GM21447 (cell line): ENCODE results near the gene WDR54.
"Not testable (repeated sequence)": the region's sequence is repeated elsewhere in the genome, so short reads cannot be mapped to it uniquely, and the experiment has no call there.

Source experiments
- ATAC-seq: cut with Tn5 transposase; IDR thresholded peaks from one replicate; pipeline ENCODE4 v1.9.1; 2021; ENCODE audit not compliant: unreplicated experiment

Gene WDR54

DNA sequence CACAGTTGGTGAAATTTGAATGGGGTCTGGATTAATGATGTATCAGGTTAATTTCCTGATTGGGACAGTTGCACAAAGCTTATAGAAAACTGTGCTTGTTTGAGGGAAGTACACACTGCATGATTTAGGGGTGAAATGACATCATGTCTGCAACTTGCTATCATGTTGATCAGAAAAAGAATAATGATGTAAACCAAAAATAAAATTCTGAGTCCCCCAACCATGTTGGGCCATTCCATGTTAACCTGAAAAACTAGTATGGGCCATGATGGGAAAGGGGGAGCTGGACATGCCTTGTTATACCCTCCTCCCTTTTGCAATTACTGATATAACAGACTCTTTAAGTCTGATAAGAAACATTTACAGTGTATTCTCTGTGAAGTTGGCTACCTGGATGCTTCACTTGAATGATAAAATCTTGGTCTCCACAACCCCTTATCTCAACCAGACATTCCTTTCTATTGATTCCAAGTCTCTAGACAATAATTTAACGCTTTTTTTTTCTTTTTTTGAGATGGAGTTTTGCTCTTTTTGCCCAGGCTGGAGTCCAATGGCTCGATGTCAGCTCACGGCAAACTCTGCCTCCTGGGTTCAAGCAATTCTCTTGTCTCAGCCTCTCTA lies 29.1 kb downstream of the WDR54 start:
- ATAC-seq, result no peak

DNA sequence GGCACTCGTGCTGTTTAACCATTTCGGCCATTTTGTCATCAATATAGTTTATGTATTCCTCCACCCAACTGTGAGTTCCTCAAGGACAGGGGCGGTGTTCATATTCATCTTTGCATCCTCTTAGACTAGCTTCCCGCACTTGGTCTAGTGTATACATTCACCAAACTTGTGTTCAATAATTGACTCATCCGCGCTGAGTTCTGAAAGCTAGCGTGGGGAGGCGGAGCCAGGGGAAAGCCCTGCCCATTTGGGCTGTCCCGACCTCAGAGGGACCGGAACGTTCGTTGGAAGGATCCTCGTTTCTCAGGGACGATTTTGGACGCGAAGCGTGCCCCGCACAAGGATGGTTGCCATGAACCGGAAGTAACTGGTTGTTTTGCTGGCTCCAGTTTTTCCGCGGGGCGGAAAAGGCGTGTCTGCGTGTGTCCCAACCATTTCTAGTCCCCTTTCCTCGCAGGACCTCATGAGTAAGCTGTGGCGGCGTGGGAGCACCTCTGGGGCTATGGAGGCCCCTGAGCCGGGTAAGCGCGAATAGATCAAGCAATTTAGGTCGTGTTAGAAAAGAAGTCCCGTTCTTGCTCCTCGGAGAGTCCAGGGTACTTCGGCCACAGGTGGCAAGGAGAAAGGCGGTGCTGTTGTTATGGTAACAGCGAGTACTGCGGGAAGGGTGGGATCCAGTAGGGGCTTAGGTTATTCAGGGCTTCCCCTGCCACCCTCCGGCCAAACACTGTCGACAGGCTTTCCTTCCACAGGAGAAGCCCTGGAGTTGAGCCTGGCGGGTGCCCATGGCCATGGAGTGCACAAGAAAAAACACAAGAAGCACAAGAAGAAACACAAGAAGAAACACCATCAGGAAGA lies 33.4 kb downstream of the WDR54 start, which contains the start of gene INO80B:
TSS of gene INO80B (plus strand) at position 434 of the 858 bp plus-strand sequence. CDS start at position 464, 30 bp downstream.
- ATAC-seq, result peak; percentile 38

DNA sequence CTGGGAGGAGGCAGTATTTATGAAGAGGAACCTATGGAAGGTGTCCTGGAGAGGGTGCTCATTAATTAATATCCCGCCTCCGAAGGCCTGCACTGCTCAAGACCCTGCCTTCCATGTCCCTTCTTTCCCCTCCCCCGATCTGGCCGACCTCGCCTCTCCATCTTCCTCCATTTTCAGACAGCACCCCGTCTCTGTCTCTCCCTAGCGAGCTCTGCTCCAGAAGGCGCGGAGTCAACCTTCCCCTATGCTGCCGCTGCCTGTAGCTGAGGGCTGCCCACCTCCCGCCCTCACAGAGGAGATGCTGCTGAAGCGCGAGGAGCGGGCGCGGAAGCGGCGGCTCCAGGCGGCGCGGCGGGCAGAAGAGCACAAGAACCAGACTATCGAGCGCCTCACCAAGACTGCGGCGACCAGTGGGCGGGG lies 35.6 kb downstream of the WDR54 start:
- no peak for ATAC-seq

DNA sequence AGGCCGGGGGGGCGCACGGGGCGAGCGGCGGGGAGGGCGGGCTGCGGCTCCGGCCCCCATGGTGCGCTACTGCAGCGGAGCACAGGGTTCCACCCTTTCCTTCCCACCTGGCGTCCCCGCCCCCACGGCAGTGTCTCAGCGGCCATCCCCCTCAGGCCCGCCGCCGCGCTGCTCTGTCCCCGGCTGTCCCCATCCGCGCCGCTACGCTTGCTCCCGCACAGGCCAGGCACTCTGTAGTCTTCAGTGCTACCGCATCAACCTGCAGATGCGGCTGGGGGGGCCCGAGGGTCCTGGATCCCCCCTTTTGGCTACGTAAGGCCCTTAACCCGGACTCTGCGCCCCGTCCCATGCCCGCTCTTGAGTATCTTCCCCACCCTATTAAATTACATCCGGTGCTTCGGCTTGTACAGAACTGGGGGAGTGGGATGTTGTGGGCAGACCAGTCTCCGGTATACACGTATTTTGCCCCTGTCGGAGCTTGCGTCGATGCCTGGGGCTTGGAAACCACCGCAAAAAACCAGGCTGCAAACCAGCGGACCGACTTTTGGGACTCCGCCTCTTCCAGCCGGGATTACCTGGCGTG lies 36.1 kb downstream of the WDR54 start:
- ATAC-seq, result peak; percentile 30

DNA sequence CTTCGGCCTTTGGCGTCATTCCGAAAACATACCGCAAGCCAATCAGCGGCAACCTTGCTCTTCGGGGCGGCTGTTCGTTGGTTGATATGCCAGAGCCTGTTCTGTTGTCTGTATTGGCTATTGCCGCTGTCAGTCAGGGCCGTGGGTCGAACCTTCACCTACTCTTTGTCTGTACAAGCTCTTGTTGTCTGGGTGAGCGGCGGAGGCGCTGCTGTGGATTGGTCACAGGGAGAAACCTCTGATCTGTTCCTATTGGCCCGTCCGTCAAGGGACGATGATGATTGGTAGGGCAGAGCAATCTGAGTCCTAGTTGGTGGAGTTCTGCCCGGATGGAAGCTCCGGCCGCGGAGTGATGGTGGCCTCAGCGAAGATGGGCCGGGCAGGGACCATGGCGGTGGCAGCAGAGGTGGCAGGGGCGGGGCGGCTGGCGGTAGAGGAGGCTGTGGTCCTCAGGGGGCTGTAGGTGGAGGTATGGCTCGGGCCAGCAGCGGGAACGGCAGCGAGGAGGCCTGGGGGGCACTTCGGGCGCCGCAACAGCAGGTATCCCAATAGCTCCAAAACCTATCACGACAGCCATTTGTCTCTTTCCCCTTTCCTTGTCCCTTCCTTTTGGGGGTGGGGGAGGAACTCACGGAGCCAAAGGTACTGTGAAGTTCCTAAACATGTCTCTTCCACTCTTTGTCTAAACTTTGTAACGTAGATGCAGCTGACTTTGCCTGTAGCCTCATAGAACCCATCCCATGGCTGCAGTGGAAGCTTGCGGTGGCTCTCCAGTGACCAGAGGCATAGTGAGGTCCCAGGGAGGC lies 36.8 kb downstream of the WDR54 start, which contains the start of gene WBP1:
TSS of gene WBP1 (plus strand) at position 307 of the 806 bp plus-strand sequence. CDS start at position 472, 165 bp downstream.
- peak; percentile 86 for ATAC-seq

DNA sequence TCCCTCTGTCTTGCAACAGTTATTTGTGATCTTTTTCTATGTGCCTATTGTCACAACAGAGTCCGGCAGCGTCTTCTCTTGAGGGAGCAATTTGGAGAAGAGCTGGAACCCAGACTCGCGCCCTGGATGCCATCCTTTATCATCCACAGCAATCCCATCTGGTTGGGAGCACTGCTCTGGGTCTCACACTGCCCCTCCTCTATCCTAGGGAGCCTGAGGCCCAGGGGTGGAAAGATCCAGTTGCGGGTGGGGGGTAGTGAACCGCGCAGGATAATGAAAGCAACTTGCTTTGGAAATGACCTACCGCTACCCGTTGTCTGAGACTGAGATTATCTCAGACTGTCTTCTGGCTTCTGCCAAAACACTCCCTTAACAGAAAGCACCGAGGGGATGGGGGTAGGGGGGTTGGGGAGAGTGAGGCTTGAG lies 37.4 kb downstream of the WDR54 start:
- no peak for ATAC-seq

DNA sequence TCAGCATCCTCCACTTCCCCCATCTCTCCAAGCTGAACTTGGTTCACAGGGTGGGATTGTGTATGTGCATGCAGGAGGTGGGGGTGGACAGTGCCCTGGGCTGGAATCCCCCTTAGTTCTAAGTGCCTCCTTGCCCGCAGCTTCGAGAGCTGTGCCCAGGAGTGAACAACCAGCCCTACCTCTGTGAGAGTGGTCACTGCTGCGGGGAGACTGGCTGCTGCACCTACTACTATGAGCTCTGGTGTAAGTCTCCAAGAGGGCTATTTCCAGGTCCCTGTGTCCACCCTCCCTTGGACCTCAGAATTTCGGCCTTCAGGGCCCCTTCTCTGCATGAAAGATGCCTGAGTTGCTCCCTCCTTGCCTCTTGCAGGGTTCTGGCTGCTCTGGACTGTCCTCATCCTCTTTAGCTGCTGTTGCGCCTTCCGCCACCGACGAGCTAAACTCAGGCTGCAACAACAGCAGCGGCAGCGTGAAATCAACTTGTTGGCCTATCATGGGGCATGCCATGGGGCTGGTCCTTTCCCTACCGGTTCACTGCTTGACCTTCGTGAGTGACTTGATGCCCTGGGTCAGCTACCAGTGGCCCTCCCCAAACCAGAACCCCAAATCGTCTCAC lies 38.1 kb downstream of the WDR54 start:
- not testable (repeated sequence) for ATAC-seq

DNA sequence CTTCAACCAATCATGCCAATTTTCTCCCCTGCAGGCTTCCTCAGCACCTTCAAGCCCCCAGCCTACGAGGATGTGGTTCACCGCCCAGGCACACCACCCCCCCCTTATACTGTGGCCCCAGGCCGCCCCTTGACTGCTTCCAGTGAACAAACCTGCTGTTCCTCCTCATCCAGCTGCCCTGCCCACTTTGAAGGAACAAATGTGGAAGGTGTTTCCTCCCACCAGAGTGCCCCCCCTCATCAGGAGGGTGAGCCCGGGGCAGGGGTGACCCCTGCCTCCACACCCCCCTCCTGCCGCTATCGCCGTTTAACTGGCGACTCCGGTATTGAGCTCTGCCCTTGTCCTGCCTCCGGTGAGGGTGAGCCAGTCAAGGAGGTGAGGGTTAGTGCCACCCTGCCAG lies 38.7 kb downstream of the WDR54 start:
- not testable (repeated sequence) for ATAC-seq

DNA sequence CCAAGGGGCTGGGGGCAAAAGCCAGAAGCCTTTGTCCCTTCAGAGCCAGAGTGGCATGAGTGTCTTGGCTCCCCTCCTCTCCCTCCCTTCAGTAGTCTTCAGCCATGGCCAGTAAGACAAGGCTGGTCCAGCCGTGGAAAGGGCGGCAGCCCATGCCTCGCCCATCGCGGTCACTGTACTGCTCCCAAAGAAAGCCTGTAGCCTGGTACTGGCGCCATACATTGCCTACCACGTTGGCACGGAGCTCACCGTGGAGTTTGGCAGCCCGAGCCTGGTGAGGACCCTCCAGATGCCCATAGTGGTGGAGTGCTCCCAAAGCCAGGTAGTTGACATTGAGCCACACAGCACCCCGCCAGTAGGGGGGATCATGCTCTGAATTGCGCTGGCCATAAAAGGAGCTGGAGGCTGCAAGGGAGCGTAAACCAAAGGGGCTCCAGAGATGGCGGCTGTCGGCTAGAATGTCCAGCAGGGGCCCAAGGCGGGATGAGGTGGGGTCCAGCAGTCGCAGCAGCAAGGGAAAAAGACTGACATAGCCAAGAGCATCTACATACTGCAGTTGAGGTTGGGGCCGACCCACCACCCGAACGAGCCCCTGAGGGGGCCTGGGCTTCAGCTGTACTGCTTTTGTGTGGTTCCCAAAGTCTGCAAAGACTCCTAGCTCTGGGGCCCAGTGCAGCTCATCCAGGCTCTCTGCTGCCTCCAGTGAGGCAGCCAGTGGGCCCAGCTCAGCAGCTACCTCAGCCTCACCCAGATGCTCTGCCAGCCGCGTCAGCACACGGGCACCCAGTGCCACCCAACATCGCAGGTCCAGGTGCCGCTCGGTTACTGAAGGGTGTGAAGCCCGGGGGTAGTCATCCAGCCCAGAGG lies 39.9 kb downstream of the WDR54 start:
- ATAC-seq, result no peak

DNA sequence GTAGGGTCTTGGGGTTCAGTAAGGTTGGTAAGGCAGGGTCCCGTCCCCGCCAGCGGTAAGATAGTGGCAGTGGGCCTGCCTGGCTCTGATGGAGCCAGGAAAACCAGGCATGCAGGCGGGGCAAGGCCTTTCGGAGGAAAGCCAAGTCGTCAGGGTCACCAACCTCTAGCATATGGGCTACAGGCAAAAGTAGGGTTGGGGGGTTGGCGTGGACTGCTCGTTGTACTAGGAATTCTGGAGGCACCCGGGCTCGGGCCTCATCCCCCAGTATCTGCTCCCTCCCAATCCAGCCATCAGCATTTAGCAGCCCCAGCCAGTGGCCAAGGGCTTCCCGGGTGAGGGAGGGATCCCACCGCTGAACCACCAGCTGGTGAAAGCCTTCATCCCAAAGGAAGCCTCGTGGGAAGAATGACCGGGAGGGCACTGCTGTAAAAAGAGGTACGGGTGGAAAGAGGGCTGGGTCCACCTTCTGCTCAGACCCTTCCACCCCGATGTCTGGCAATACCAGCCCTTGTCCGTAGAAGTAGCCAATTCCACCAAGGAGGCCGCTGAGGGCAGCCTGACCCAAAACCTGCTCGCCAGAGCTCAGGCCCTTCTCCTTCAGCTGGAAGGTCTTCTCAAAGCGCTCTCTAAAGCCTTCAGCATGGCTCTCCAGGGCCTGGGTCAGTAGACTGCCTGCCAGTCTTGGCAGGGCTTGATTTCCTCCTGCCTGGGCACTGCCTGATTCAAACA lies 40.7 kb downstream of the WDR54 start:
- ATAC-seq, result no peak

DNA sequence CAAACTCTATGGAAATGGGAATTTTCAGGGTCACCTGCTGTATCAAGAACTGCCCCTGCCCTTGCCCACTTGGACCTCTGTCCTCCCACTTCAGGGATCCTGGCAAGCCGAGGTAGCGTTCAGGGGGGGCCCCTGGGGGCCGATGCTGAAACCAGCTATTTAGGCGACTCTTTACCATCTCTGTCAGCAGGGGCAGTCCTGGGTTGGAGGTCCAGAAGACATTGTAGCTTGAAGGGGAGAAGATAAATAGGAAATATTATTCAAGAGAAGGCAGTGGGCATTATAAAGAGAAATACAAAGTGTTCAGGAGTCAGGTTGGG lies 41.2 kb downstream of the WDR54 start:
- no peak for ATAC-seq

DNA sequence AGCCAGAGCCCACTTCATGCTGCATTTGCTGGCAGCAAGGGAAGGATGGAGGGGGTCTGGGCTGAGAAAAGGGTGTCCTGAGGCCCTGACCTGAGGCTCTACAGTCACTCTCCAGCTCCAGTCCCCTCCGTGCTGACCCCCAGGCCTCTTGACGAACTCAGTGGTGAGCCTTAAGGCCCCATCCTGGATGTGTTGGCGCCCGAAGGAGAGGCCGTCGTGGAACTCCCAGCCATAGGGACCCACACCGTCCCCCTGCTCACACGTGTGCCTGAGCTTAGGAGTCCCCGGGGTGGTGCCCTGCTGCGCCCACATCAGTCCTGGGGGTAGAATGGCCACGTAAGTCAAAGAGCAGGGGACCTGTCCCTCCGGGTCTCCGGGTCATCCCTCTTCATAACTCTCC lies 42.9 kb downstream of the WDR54 start:
- no peak for ATAC-seq

DNA sequence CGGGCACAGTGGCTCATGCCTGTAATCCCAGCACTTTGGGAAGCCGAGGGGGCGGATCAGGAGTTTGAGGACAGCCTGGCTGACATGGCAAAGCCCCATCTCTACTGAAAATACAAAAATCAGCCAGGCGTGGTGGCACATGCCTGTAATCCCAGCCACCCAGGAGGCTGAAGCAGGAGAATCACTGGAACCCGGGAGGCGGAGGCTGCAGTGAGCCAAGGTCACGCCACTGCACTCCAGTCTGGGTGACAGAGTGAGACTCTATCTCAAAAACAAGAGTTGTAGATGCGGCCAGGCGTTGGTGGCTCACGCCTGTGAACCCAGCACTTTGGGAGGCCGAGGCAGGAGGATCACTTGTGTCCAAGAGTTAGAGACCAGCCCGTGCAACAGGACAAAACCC lies 49.2 kb downstream of the WDR54 start:
- not testable (repeated sequence) for ATAC-seq

DNA sequence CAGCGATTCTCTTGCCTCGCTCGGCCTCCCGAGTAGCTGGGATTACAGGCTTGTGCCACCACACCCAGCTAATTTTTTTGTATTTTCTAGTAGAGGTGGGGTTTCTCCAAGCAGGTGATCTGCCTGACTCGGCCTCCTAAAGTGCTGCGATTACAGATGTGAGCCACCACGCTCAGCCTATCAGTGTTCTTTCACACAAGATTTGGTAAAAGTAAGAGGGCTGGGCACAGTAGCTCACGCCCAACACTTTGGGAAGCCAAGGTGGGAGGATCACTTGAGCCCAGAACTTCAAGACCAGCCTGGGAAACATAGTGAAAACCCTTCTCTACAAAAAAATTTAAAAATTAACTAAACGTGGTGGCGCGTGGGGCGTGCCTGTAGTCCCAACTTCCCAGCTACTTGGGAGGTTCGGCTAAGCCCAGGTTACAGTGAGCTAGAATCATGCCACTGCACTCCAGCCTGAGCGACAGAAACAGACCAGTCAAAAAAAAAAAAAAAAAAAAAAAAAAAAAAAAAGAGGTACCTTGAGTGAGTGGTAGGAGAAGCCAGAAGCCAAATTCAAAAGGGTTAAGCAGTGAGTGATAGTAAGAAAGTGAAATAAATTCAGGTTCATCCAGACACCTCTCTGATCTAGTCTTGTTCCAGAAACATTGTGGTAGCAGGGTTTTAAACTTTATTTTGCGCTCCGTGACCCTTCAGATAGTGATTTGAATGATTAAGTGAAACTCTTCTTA lies 50.0 kb downstream of the WDR54 start:
- ATAC-seq, result no peak

DNA sequence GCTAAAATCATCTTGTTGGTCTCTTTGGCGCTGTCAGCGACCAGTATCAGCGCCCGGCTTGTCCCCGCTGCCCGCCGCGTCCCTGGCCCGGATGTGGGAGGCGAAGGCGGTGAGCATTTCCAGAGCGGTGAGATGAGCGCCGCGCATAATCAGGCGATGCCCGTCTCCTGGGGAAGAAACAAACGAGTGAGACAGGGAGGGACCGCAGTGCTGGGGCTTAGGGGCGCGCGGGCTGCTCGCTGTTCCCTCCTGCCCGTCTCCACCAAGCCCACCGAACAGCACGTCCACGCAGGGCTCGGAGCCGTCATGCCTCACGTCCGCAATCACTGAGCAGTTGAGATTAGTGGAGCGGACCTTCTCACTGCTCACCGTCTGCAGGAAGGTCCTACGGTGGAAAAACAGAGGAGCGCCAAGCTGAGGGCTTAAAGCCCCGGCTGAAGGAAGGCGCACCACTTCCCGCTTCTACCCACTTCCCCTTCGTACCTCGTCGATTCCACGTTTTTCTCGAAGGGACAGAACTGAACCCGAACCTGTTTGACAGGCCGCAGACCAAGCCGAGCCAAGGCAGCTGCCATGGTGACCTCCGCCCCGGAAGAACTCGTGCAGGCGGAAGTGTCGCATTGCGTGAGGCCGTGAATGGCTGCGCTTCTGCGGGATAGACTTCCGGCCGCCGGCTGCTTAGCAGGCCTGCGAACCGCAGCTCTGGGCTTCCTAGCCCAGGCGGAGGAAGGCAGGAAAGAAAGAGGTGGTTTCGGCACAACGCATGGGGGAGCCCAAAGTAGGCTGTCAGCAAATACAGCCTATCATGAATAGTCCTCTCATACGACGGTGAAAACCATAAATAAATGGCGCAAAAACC lies 50.8 kb downstream of the WDR54 start, which contains the start of gene MRPL53:
TSS of gene MRPL53 (minus strand) at position 595 of the 859 bp plus-strand sequence. CDS start at position 575, 20 bp downstream.
- peak; percentile 85 for ATAC-seq

DNA sequence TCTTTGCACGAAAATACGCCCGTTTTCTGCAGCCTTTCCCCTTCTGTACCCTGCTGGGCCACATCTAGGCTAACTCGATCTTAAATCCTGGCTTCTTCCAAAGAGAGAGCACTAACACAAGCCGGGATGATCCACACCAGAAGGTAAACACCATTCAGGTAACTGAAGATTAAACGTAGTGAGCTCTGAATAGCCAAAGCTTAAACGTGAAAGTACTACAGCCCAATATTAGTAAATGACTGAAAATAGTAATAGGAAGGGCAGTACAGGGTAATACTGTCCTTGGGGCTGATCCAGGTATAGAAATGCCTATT lies 51.4 kb downstream of the WDR54 start:
- ATAC-seq, result no peak

DNA sequence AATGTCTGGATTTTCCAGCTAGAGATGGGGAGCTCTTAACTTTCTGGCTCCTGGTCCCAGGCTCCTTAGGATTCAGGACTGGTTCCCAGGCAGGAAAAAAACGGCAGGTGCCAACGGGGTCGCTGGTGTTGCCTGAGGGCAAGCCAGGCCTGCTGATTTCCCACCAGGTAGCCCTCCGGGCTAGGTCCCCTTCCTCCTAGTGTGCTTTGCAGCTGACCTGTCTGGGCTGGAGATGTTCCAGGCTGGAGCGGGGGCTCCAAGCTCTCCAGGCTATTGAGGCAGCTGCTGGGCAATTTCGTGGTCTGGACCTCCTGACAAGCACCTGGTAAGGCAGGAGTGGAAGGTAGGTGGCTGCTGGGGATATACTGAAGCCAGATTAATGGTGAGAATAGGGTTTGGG lies 53.0 kb downstream of the WDR54 start:
- no peak for ATAC-seq
